GM23338 (cell line): ENCODE data around the gene RNASEH2A. TPM values are rescaled to one million over a fixed set of nuclear protein-coding genes. Genes with fewer than 3 reads are reported as not detected.
A peak's percentile ranks its signal among the peaks of the same experiment; 100 is the strongest.

ENCODE experiments used
- ATAC-seq: fragments of 200-7000 bp; cut with Tn5 transposase; 3 replicates; pipeline ENCODE4 v1.9.1; 2020
- DNase-seq: peaks from one replicate; pipeline ENCODE4 v3.0.0-alpha.2; 2015; ENCODE audit warnings: low spot score
- H2AFZ ChIP-seq: fragments of 200-600 bp; sonication (generic); 2 replicates; pipeline ENCODE4 v1.8.0; 2016; ENCODE audit warnings: antibody characterized with exemption, mild to moderate bottlenecking, moderate library complexity
- H3F3A ChIP-seq: fragments of 200-600 bp; sonication (generic); replicated peaks from 2 replicates; pipeline ENCODE4 v1.8.0; 2017; ENCODE audit warnings: antibody characterized with exemption, mixed run types, low read depth
- H3K27ac ChIP-seq: fragments of 200-600 bp; sonication (generic); 2 replicates; pipeline ENCODE4 v1.6.1; 2016; ENCODE audit warnings: low read depth
- H3K27me3 ChIP-seq: fragments of 200-600 bp; sonication (generic); 2 replicates; pipeline ENCODE4 v1.8.0; 2016; ENCODE audit warnings: mild to moderate bottlenecking, mixed run types, moderate library complexity; ENCODE audit not compliant: insufficient read depth
- H3K36me3 ChIP-seq: fragments of 200-600 bp; sonication (generic); 2 replicates; pipeline ENCODE4 v1.8.0; 2016; ENCODE audit warnings: mild to moderate bottlenecking; ENCODE audit not compliant: insufficient read depth
- H3K4me1 ChIP-seq: fragments of 200-600 bp; sonication (generic); 2 replicates; pipeline ENCODE4 v1.8.0; 2016; ENCODE audit warnings: mild to moderate bottlenecking, moderate library complexity; ENCODE audit not compliant: insufficient read depth
- H3K4me2 ChIP-seq: fragments of 200-600 bp; sonication (generic); 2 replicates; pipeline ENCODE4 v1.7.1; 2017; ENCODE audit warnings: mixed run types
- H3K4me3 ChIP-seq: fragments of 200-600 bp; sonication (generic); 2 replicates; pipeline ENCODE4 v1.6.1; 2016; ENCODE audit warnings: mixed run types
- H3K79me2 ChIP-seq: fragments of 200-600 bp; sonication (generic); replicated peaks from 2 replicates; pipeline ENCODE4 v1.8.0; 2017; ENCODE audit warnings: mild to moderate bottlenecking; ENCODE audit not compliant: insufficient read depth
- H3K9me2 ChIP-seq: fragments of 200-600 bp; sonication (generic); 2 replicates; pipeline ENCODE4 v1.8.0; 2017; ENCODE audit not compliant: insufficient read depth
- H4K20me1 ChIP-seq: fragments of 200-600 bp; sonication (generic); replicated peaks from 2 replicates; pipeline ENCODE4 v1.8.0; 2017; ENCODE audit warnings: mild to moderate bottlenecking; ENCODE audit not compliant: insufficient read depth
- H3K27ac Mint-ChIP-seq: 2 replicates; pipeline ENCODE4 v1.8.0; 2020; ENCODE audit warnings: inconsistent platforms, mild to moderate bottlenecking, moderate library complexity, mixed read lengths
- H3K27me3 Mint-ChIP-seq: 3 replicates; pipeline ENCODE4 v1.8.0; 2022; ENCODE audit warnings: low read depth, mild to moderate bottlenecking, moderate library complexity, mixed read lengths, inconsistent platforms; ENCODE audit not compliant: insufficient read depth, poor library complexity
- H3K36me3 Mint-ChIP-seq: 3 replicates; pipeline ENCODE4 v1.8.0; 2021; ENCODE audit warnings: low read depth, mild to moderate bottlenecking, inconsistent platforms, moderate library complexity, mixed read lengths
- H3K4me1 Mint-ChIP-seq: 3 replicates; pipeline ENCODE4 v1.8.0; 2020; ENCODE audit warnings: mild to moderate bottlenecking, inconsistent platforms, mixed read lengths
- H3K4me3 Mint-ChIP-seq: 3 replicates; pipeline ENCODE4 v1.8.0; 2021; ENCODE audit warnings: moderate library complexity, mild to moderate bottlenecking, inconsistent platforms, mixed read lengths
- H3K9me3 Mint-ChIP-seq: 3 replicates; pipeline ENCODE4 v1.8.0; 2020; ENCODE audit warnings: moderate library complexity, mild to moderate bottlenecking, inconsistent platforms, mixed read lengths
- CREB1 ChIP-seq: fragments of 250-450 bp; sonication (Bioruptor Pico); IDR thresholded peaks from 2 replicates; pipeline ENCODE4 v1.5.0; 2020; ENCODE audit warnings: low read depth, mild to moderate bottlenecking, moderate library complexity
- CTCF ChIP-seq, 2 experiments: fragments of 200-600 bp in 1 of 2; sonication (generic) in 1 of 2; conservative IDR thresholded peaks; 2 replicates each; pipeline versions ENCODE4 v1.5.1 to v1.6.1; 2016 to 2017; ENCODE audit warnings: antibody characterized with exemption in 2 of 2, low read depth in 2 of 2, mild to moderate bottlenecking in 2 of 2, moderate library complexity in 1 of 2
- ETS1 ChIP-seq: IDR thresholded peaks from 2 replicates; pipeline ENCODE4 v1.6.1; 2016; ENCODE audit warnings: antibody characterized with exemption
- EZH2 ChIP-seq: fragments of 200-600 bp; sonication (generic); IDR thresholded peaks from one replicate; pipeline ENCODE4 v1.8.0; 2017; ENCODE audit warnings: antibody characterized with exemption, mild to moderate bottlenecking, low read depth; ENCODE audit not compliant: unreplicated experiment
- EZH2phosphoT487 ChIP-seq: fragments of 200-600 bp; sonication (generic); IDR thresholded peaks from one replicate; pipeline ENCODE4 v1.8.1; 2018; ENCODE audit warnings: antibody characterized with exemption; ENCODE audit not compliant: unreplicated experiment
- JUNB ChIP-seq: IDR thresholded peaks from one replicate; pipeline ENCODE4 v1.6.1; 2016; ENCODE audit warnings: antibody characterized with exemption; ENCODE audit not compliant: unreplicated experiment
- NANOG ChIP-seq: IDR thresholded peaks from 2 replicates; pipeline ENCODE4 v1.6.1; 2016; ENCODE audit warnings: antibody characterized with exemption, borderline replicate concordance
- POLR2AphosphoS5 ChIP-seq: IDR thresholded peaks from 2 replicates; pipeline ENCODE4 v1.6.1; 2016; ENCODE audit warnings: antibody characterized with exemption, low read depth
- REST ChIP-seq: IDR thresholded peaks from one replicate; pipeline ENCODE4 v1.6.1; 2018; ENCODE audit warnings: antibody characterized with exemption; ENCODE audit not compliant: unreplicated experiment
- STAT1 ChIP-seq: IDR thresholded peaks from one replicate; pipeline ENCODE4 v1.6.1; 2016; ENCODE audit warnings: antibody characterized with exemption; ENCODE audit not compliant: unreplicated experiment
- ZNF114 ChIP-seq: fragments of 250-450 bp; sonication (Bioruptor Pico); IDR thresholded peaks from 2 replicates; pipeline ENCODE4 v1.5.0; 2020; ENCODE audit warnings: mild to moderate bottlenecking, moderate library complexity
- ZNF331 ChIP-seq: fragments of 250-450 bp; sonication (Bioruptor Pico); IDR thresholded peaks from 2 replicates; pipeline ENCODE4 v1.5.0; 2020; ENCODE audit warnings: low read depth, mild to moderate bottlenecking, moderate library complexity
- polyA plus RNA-seq: library from polyadenylated mRNA; unstranded; fragments of >200 nt; fragmentation: Nextera tagmentation; extraction: Ambion mirVana; gene quantifications from 2 replicates; pipeline ENCODE4 v1.2.1, GENCODE V29; 2016
- total RNA-seq: library from RNA; depleted of rRNA; stranded (reverse); fragments of >200 nt; shearing (Covaris generic); gene quantifications from 2 replicates; pipeline ENCODE4 v1.2.3, GENCODE V29; 2014

The RNASEH2A gene
- total and polyA plus RNA-seq, 2 experiments from 2014 or later: 39.4 to 68.2 TPM

- Histone ChIP-seq H3K27me3 (no peaks in the 10 kb centered on the region), H3K4me2 (peak overlapping the region; percentile 84), H2AFZ (peak overlapping the region; percentile 96; the same call in 1 of the 2 replicates), H3K79me2 (no peaks in the 10 kb centered on the region; the same call in 1 of the 2 replicates), H3K27ac (no peak overlapping the region), H3K9me2 (no peaks in the 10 kb centered on the region), H4K20me1 (peaks cover 4% of the 10 kb centered on the region; the same call in 1 of the 2 replicates), H3K4me1 (0 out of 2 replicates have a peak, but pooled peaks cover 4% of the 10 kb centered on the region), H3K36me3 (no peaks in the 10 kb centered on the region), H3F3A (peaks cover 17% of the 10 kb centered on the region), H3K4me3 (peak overlapping the region; percentile 57)
- Mint-ChIP-seq H3K36me3 (peaks cover 14% of the 10 kb centered on the region), H3K27me3 (peaks cover 6% of the 10 kb centered on the region), H3K4me3 (peak overlapping the region; percentile 45; the same call in 2 of the 3 replicates), H3K27ac (no peak overlapping the region), H3K9me3 (no peaks in the 10 kb centered on the region), H3K4me1 (peaks cover 6% of the 10 kb centered on the region; the same call in 2 of the 3 replicates)
- DNase-seq: peak; percentile 93
- peak; percentile 99 for ATAC-seq
- TF ChIP-seq POLR2AphosphoS5 (peak; percentile 29; the same call in 1 of the 2 replicates), CREB1 (CRISPR knock-in tag) (0 out of 2 replicates have a peak, but pooled peaks have one; percentile 36), JUNB (no peak), ZNF114 (CRISPR knock-in tag) (no peak), CTCF (conservative IDR thresholded peaks at IDR 0.05; ENCODE audit: low read depth in 2 of 2) (peak; percentile 89 to 99)
Observed at GRCh38 chr19:12847159-12848139, 41.1 kb downstream of the RNASEH2A start.

GRCh38 chr19:12856653-12857052, 50.3 kb downstream of the RNASEH2A start:
- Histone ChIP-seq H4K20me1 (no peaks in the 10 kb centered on the region; the same call in 1 of the 2 replicates), H3K79me2 (no peaks in the 10 kb centered on the region), H3K4me3 (no peak overlapping the region), H3K27me3 (no peaks in the 10 kb centered on the region), H3K9me2 (no peaks in the 10 kb centered on the region), H3F3A (0 out of 2 replicates have a peak, but pooled peaks cover 3% of the 10 kb centered on the region), H2AFZ (no peak overlapping the region), H3K4me1 (no peaks in the 10 kb centered on the region), H3K4me2 (no peak overlapping the region), H3K36me3 (no peaks in the 10 kb centered on the region), H3K27ac (no peak overlapping the region)
- no peaks in the 10 kb centered on the region; the same call in 1 of the 3 replicates for H3K9me3 Mint-ChIP-seq
- no peak for DNase-seq
- H3K27me3 Mint-ChIP-seq: peaks cover 4% of the 10 kb centered on the region
- H3K4me1 Mint-ChIP-seq: no peaks in the 10 kb centered on the region
- peaks cover 47% of the 10 kb centered on the region for H3K36me3 Mint-ChIP-seq
- H3K27ac Mint-ChIP-seq: no peak overlapping the region
- H3K4me3 Mint-ChIP-seq: no peak overlapping the region
- ATAC-seq: no peak
- TF ChIP-seq ZNF114 (CRISPR knock-in tag): no peak
- no peak for TF ChIP-seq REST
- TF ChIP-seq CTCF (conservative IDR thresholded peaks at IDR 0.05; ENCODE audit: low read depth in 2 of 2): no peak
- no peak for TF ChIP-seq STAT1
- no peak for TF ChIP-seq JUNB
- no peak for TF ChIP-seq ZNF331 (CRISPR knock-in tag)
- no peak for TF ChIP-seq POLR2AphosphoS5
- no peak for TF ChIP-seq EZH2phosphoT487
- no peak for TF ChIP-seq ETS1
- TF ChIP-seq NANOG: no peak
- TF ChIP-seq CREB1 (CRISPR knock-in tag): no peak
- no peak for TF ChIP-seq EZH2
